Kidney (tissue), 19 donors: Measurements from ENCODE around the gene WASHC1. TPM values are rescaled to one million over a fixed set of nuclear protein-coding genes. Genes with fewer than 3 reads are reported as not detected.
"Not testable (repeated sequence)": the region's sequence is repeated elsewhere in the genome, so short reads cannot be mapped to it uniquely, and the experiment has no call there.

Experiments used
- DNase-seq, 5 donors: peaks; one replicate each; pipeline ENCODE4 v3.0.0-alpha.2; 2013 to 2020
- FAIRE-seq: peaks from 2 replicates; lab custom pipeline; 2012; peaks lifted over from hg19 to GRCh38; lab: Jason Lieb, UNC
- H3K27ac ChIP-seq, 2 donors: one replicate each; pipeline ENCODE4 v1.7.0; 2013; ENCODE audit warnings: low read depth in 2 of 2, low read length in 2 of 2, inconsistent platforms in 1 of 2
- H3K27me3 ChIP-seq: one replicate; pipeline ENCODE4 v1.7.1; 2013; ENCODE audit warnings: low read length, inconsistent platforms; ENCODE audit not compliant: control insufficient read depth, insufficient read depth
- H3K36me3 ChIP-seq, 3 donors: one replicate each; pipeline versions ENCODE4 v1.7.0 to v1.7.1; 2013; ENCODE audit warnings: low read length in 3 of 3, control low read depth in 1 of 3, inconsistent platforms in 1 of 3; ENCODE audit not compliant: insufficient read depth in 3 of 3, control insufficient read depth in 2 of 3
- H3K4me1 ChIP-seq, 3 donors: one replicate each; pipeline versions ENCODE4 v1.7.0 to v1.7.1; 2013; ENCODE audit warnings: low read length in 3 of 3, inconsistent platforms in 1 of 3, low read depth in 1 of 3; ENCODE audit not compliant: control insufficient read depth in 2 of 3, insufficient read depth in 2 of 3
- H3K4me3 ChIP-seq, 3 donors: one replicate each; pipeline versions ENCODE4 v1.7.0 to v1.8.1; 2013; ENCODE audit warnings: low read length in 3 of 3, control low read depth in 1 of 3, inconsistent platforms in 1 of 3
- H3K9ac ChIP-seq, 3 donors: one replicate each; pipeline versions ENCODE4 v1.7.0 to v1.7.1; 2013; ENCODE audit warnings: low read length in 3 of 3, control low read depth in 1 of 3, inconsistent platforms in 1 of 3
- H3K9me3 ChIP-seq, 3 donors: one replicate each; pipeline versions ENCODE4 v1.7.0 to v1.7.1; 2013; ENCODE audit warnings: low read length in 3 of 3, control low read depth in 1 of 3, inconsistent platforms in 1 of 3; ENCODE audit not compliant: control insufficient read depth in 2 of 3, insufficient read depth in 1 of 3
- intact Hi-C: fragments of 100-400 bp; cut with DNase I; formaldehyde crosslinking; loops from one replicate; pipeline ENCODE4 v1.11.1; 2022
- long read RNA-seq, 10 donors: library from polyadenylated mRNA in 1 of 10; unstranded in 1 of 10; transcript quantifications; one replicate each; pipeline ENCODE4 v2.0.0 and lab custom pipeline, GENCODE V29; 2021 to 2026
- polyA plus RNA-seq: library from polyadenylated mRNA; stranded (reverse); fragments of 350-450 nt; fragmentation: Illumina TruSeq; extraction: RNeasy Lipid Tissue Mini Kit (QIAGEN cat#74804); gene quantifications from one replicate; pipeline ENCODE4 v1.2.3, GENCODE V29; 2014; ENCODE audit warnings: low read depth, low replicate concordance; ENCODE audit not compliant: insufficient read depth
- total RNA-seq: library from RNA; stranded (reverse); fragmentation: NEBNext Ultra II Directional; extraction: Animal tissue kit (Norgen Biotek cat#: 25700); gene quantifications from one replicate; pipeline ENCODE4 v1.2.1, GENCODE V29; 2021
- donor health status: control.
- donor health status: control.
- donor health status: DM: yes; HTN: yes; CAD: no.
- donor health status: Normal renal cell carcinoma (clear cell type).

Gene WASHC1, protein sequence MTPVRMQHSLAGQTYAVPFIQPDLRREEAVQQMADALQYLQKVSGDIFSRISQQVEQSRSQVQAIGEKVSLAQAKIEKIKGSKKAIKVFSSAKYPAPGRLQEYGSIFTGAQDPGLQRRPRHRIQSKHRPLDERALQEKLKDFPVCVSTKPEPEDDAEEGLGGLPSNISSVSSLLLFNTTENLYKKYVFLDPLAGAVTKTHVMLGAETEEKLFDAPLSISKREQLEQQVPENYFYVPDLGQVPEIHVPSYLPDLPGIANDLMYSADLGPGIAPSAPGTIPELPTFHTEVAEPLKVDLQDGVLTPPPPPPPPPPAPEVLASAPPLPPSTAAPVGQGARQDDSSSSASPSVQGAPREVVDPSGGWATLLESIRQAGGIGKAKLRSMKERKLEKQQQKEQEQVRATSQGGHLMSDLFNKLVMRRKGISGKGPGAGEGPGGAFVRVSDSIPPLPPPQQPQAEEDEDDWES
- 24.0 TPM for total RNA-seq
- 16.6 TPM for polyA plus RNA-seq
- long read RNA-seq, donor 1, result 0 reads
- long read RNA-seq, donor 2, result 0 reads
- long read RNA-seq, donor 3, result 0 reads
- long read RNA-seq, donor 4, result 0 reads
- long read RNA-seq, donor 5, result 0 reads
- long read RNA-seq, donor 6, result 0 reads
- long read RNA-seq, donor 7, partial matches to known transcripts, result 3 of 13 reads
- long read RNA-seq, donor 7, other reads (novel, unspliced or antisense), result 10 of 13 reads
- long read RNA-seq, donor 8, result 0 reads
- long read RNA-seq, donor 9, result 0 reads
- long read RNA-seq, donor 10, result 0 reads

DNA sequence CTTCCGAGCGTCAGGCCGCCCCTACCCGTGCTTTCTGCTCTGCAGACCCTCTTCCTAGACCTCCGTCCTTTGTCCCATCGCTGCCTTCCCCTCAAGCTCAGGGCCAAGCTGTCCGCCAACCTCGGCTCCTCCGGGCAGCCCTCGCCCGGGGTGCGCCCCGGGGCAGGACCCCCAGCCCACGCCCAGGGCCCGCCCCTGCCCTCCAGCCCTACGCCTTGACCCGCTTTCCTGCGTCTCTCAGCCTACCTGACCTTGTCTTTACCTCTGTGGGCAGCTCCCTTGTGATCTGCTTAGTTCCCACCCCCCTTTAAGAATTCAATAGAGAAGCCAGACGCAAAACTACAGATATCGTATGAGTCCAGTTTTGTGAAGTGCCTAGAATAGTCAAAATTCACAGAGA is at the start of gene WASHC1:
Gene WASHC1 (minus strand): TSS at position 101 of the 400 bp plus-strand sequence. CDS start 4,457 bp downstream, outside the sequence.
- not testable (repeated sequence) for H3K27ac ChIP-seq, H3K4me3 ChIP-seq, FAIRE-seq

DNA sequence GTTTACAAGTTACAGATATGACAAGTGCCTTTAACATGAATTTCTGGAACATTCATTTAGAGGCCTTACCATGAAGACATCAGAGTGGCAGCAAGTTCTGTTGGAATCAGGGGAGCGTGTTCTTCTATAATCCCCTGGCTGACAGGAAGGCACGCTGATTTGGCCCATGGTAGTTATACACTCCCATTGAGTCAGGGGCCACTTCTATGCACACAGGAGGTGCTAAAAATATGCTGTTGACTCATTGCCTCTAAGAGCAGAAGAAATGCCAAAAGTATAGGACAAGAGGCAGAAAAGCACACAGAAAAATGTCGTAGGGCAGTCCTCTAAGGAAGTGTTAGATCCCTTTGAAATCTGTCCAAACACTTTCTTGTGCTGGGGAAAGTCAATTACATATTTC is 49.1 kb upstream of the WASHC1 start:
- H3K9me3 ChIP-seq, FAIRE-seq, H3K27ac ChIP-seq, H3K9ac ChIP-seq, H3K4me3 ChIP-seq, H3K4me1 ChIP-seq, intact Hi-C loops, DNase-seq, H3K36me3 ChIP-seq, H3K27me3 ChIP-seq: not testable (repeated sequence)

More for the DNA sequence above, at the start of gene WASHC1:
- intact Hi-C loops, H3K27me3 ChIP-seq, H3K9me3 ChIP-seq, DNase-seq, H3K36me3 ChIP-seq, H3K4me1 ChIP-seq, H3K9ac ChIP-seq: not testable (repeated sequence)

DNA sequence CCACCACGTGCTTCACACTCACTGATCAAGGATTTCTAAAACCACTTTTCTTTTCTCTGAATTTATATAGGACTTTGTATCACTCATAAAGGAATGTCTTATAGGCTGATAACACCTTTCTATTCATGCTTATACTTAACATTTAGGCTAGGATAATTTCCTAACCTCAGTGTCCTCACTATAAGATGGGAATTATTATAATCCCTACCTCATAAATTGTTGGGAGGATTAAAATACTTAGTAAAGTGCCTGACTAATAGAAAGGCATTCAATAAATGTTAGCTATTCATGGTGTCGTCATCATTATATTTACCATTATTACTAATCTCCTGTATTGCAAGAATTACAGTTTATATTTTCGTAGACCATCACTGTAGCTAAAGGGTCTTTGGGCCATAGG is 47.1 kb upstream of the WASHC1 start:
- H3K9ac ChIP-seq, H3K36me3 ChIP-seq, intact Hi-C loops, DNase-seq, H3K4me3 ChIP-seq, H3K4me1 ChIP-seq, H3K27me3 ChIP-seq, FAIRE-seq, H3K27ac ChIP-seq, H3K9me3 ChIP-seq: not testable (repeated sequence)

DNA sequence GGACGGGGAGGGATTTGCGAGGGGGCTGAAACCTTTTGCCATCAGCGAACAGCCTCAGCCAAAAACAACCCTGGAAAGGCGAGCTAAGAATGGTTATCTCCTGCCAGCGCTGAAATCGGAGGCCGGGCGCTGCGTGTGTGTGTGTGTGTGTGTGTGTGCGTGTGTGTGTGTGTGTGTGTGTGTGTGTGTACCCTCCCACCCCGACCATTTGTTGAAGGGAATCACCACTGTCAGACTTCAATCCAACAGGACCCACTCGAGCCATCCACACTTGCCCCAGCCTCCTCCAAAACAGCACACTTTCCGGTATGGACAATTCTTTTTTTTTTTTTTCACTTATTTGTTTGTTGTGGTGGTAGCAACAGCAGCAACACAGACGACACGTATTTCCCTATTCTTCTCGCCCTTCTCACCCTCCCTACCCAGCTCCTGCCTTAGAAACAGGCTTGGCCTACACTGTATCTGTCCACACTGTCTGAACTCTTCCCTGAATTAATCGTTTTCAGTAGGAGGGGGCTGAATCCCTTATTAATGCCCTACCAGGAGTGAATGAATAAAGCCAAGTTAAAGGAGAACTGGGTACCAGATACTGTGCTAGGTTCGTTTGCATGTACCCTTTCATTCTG is 44.8 kb upstream of the WASHC1 start:
- intact Hi-C loops, H3K36me3 ChIP-seq, H3K27ac ChIP-seq, H3K9me3 ChIP-seq, H3K4me1 ChIP-seq, H3K27me3 ChIP-seq, FAIRE-seq, H3K9ac ChIP-seq, H3K4me3 ChIP-seq: not testable (repeated sequence)
- DNase-seq, result peak in 1 of 5 donors; percentile 2

DNA sequence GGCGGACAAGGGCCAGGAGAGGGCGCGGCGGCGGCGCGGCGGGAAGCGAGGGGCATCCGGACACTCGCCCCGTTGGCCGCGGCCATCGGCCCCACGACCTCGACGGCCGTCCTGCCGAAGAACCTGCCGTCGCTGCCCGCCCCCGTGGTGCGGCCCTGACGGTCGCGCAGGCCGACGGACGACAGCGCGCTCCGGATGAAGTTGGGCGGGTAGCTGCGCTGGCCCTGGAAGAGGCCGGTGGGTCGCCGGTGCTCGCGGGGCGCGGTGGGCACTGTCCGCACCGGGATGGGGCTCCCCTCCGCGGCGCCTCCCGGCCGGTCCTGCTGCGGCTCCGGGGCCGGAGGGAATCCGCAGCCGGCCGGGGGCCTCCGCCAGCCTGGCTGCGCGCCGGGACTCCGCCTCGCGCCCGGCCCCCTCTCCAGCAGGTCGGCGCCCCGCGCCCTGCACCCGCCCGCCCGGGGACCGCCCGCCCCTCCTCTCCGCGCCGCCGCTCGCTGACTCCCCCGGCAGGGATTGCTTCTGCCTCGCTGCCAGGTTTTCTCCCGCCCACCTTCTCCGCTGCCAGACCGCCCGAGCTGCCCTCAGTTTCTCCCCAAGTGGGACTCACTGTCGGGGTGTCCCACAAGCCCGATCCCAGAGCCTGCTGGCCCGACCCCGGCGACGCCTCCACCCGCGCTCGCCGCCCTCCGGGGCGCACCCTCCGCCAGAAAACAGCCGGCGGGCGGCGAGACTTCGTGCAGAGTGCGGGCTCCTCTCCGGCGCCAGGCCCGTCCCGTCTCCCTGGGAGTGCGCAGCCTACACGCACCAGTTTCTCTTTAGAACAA is 44.0 kb upstream of the WASHC1 start:
- FAIRE-seq, intact Hi-C loops, H3K27ac ChIP-seq, H3K4me3 ChIP-seq, H3K36me3 ChIP-seq, H3K27me3 ChIP-seq, H3K4me1 ChIP-seq, H3K9ac ChIP-seq, H3K9me3 ChIP-seq: not testable (repeated sequence)
- peak; percentile 33 to 73 (median 47) for DNase-seq

DNA sequence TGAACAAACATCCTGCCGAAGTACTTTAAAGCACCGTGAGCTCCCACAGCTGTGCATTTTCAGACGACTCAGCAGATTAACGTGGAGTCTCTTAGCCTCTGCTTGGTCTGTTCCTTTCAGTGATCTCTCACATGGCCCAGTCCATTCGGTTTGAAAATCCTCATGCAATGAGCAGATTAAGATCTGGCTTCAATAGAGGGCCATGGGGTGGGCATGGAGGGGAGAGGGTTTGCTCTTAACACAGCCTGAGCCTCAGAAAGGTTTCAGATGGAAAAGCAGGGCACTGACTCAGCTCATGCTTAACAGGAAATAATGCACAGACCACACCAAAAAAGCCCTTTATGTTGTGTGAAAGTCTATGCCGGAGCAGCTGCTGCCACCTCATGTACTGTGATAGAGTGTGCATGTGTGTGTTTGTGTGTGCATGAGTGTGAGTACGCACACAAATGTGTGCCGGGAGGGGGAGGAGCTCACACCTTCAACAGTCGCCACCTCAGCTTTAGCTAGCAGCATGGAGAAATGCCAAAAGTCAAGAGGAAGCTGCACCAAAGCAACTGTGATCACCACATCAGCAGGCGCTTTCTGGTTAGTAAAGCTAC is 33.9 kb upstream of the WASHC1 start:
- FAIRE-seq, H3K9me3 ChIP-seq, H3K9ac ChIP-seq, H3K27ac ChIP-seq, H3K4me3 ChIP-seq, H3K27me3 ChIP-seq, H3K36me3 ChIP-seq, intact Hi-C loops, H3K4me1 ChIP-seq: not testable (repeated sequence)
- DNase-seq, result peak in 2 of 5 donors; percentile 23 to 50

DNA sequence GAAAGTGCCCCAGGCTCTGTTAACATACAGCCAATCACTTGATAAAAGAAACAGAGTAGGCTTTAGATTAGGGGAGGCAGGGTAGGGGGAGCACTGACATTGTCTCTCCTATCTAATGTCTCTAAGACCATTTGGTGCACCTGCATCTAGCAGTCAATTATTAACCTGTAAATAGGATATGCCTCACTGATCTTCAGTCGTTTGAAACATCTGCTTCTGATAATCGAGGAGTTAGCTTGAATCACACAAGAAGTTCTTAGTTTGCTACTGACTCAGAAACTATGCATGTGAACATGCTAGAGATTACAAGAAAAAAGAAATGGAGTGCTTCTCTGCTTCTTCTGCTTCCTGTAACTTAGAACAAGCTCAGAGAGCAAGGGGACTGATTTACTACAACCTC is 23.4 kb upstream of the WASHC1 start:
- H3K27ac ChIP-seq, H3K9me3 ChIP-seq, H3K4me1 ChIP-seq, H3K9ac ChIP-seq, H3K4me3 ChIP-seq, H3K27me3 ChIP-seq, H3K36me3 ChIP-seq, FAIRE-seq, intact Hi-C loops: not testable (repeated sequence)
- peak in 3 of 5 donors; percentile 4 to 70 (median 61) for DNase-seq
